ENCODE data around the gene ADAMTS9.

ADAMTS9 gene

DNA sequence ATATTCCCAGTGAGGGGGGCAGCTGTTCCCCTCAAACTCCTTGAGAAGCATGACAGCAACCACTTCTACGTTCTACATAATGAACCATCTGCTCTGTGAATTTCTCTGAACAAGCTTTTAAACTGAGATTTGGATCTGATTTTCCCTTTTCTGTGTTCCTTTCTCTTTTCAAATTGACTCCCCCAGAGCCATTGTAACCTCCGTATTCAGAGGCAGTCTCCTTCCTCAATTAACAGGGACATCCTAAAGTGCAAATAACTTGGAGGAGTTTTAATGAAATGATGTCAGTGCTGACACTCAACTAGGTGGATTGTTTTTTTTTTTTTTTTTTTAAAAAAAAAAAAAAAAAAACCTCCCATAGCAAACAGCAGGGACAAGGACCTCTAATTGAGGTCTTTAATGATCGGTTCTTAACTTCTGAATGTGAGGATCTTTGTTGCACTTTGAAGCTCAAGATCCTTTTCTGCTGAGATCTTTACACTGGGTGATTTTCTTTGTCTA, 48.8 kb downstream of the ADAMTS9 start:
- TF ChIP-seq ZBTB7A (IDR thresholded peaks at IDR 0.05; ENCODE audit: low read depth): no peak
- TF ChIP-seq, protein P1, sequence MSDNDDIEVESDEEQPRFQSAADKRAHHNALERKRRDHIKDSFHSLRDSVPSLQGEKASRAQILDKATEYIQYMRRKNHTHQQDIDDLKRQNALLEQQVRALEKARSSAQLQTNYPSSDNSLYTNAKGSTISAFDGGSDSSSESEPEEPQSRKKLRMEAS (IDR thresholded peaks at IDR 0.05): no peak
- TF ChIP-seq EP300 (IDR thresholded peaks at IDR 0.05; ENCODE audit: borderline replicate concordance): no peak
- TF ChIP-seq TAF1 (IDR thresholded peaks at IDR 0.05; ENCODE audit: low read depth): no peak
- no peak for TF ChIP-seq TEAD4 (IDR thresholded peaks at IDR 0.05)
- TF ChIP-seq EGR1 (IDR thresholded peaks at IDR 0.05): no peak
- TF ChIP-seq, protein P2, sequence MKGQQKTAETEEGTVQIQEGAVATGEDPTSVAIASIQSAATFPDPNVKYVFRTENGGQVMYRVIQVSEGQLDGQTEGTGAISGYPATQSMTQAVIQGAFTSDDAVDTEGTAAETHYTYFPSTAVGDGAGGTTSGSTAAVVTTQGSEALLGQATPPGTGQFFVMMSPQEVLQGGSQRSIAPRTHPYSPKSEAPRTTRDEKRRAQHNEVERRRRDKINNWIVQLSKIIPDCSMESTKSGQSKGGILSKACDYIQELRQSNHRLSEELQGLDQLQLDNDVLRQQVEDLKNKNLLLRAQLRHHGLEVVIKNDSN (IDR thresholded peaks at IDR 0.05): no peak
- no peak for TF ChIP-seq FOXM1 (IDR thresholded peaks at IDR 0.05; ENCODE audit: borderline replicate concordance, low read depth)
- no peak for TF ChIP-seq CEBPB (IDR thresholded peaks at IDR 0.05)

DNA sequence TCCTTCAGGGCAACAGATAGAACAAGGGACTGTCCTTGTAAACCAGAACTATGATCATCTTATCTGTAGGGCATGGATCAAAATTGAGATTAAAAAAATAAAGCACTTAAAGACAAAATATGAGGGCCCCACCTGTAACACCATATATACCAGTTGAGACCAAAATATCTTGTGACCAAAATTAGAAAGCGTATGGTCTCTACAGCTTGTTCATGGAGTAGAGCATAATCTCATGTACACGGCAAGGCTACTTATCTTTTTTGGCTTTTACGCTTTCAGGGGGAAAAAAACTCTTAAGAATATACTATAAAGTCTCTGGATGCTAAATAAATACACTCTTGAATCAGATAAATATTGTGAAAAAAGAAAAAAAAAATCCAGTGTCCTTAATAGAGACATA, 49.3 kb downstream of the ADAMTS9 start:
- no peak for TF ChIP-seq NFIC (IDR thresholded peaks at IDR 0.05)
- no peak for TF ChIP-seq EGR1 (IDR thresholded peaks at IDR 0.05)
- TF ChIP-seq CREB1 (IDR thresholded peaks at IDR 0.05; ENCODE audit: low read depth): no peak
- no peak for TF ChIP-seq TAF1 (IDR thresholded peaks at IDR 0.05; ENCODE audit: low read depth)
- TF ChIP-seq, protein P3, sequence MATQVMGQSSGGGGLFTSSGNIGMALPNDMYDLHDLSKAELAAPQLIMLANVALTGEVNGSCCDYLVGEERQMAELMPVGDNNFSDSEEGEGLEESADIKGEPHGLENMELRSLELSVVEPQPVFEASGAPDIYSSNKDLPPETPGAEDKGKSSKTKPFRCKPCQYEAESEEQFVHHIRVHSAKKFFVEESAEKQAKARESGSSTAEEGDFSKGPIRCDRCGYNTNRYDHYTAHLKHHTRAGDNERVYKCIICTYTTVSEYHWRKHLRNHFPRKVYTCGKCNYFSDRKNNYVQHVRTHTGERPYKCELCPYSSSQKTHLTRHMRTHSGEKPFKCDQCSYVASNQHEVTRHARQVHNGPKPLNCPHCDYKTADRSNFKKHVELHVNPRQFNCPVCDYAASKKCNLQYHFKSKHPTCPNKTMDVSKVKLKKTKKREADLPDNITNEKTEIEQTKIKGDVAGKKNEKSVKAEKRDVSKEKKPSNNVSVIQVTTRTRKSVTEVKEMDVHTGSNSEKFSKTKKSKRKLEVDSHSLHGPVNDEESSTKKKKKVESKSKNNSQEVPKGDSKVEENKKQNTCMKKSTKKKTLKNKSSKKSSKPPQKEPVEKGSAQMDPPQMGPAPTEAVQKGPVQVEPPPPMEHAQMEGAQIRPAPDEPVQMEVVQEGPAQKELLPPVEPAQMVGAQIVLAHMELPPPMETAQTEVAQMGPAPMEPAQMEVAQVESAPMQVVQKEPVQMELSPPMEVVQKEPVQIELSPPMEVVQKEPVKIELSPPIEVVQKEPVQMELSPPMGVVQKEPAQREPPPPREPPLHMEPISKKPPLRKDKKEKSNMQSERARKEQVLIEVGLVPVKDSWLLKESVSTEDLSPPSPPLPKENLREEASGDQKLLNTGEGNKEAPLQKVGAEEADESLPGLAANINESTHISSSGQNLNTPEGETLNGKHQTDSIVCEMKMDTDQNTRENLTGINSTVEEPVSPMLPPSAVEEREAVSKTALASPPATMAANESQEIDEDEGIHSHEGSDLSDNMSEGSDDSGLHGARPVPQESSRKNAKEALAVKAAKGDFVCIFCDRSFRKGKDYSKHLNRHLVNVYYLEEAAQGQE (IDR thresholded peaks at IDR 0.05; ENCODE audit: low read depth): no peak

DNA sequence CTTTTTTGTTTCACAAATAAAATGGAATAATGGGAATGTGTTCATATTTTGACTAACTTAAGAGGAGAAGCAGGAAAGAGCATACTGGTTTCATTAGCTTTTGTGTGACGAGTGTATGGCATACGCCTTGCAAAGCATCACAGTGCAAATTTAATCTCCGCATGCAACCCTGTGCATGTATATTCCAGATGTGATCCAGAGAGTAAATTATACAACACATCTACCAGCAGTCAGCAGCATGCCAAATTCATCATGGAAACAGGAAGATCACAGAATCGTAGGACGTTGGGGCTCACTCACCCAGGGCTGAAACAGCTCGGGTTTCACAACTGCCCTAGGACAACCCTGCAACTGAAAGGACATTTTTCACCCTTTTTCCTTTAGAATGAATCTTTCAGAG, 53.4 kb downstream of the ADAMTS9 start:
- TF ChIP-seq EGR1 (IDR thresholded peaks at IDR 0.05) (no peak), TAF1 (IDR thresholded peaks at IDR 0.05; ENCODE audit: low read depth) (no peak), RAD21 (IDR thresholded peaks at IDR 0.05; ENCODE audit: low read depth) (no peak), EP300 (IDR thresholded peaks at IDR 0.05; ENCODE audit: borderline replicate concordance) (no peak), ZBTB7A (IDR thresholded peaks at IDR 0.05; ENCODE audit: low read depth) (no peak), NFIC (IDR thresholded peaks at IDR 0.05) (no peak), CREB1 (IDR thresholded peaks at IDR 0.05; ENCODE audit: low read depth) (no peak), CEBPB (IDR thresholded peaks at IDR 0.05) (no peak), TCF12 (IDR thresholded peaks at IDR 0.05; ENCODE audit: low read depth) (no peak), TEAD4 (IDR thresholded peaks at IDR 0.05) (no peak), FOXM1 (IDR thresholded peaks at IDR 0.05; ENCODE audit: borderline replicate concordance, low read depth) (no peak)
- TF ChIP-seq, protein P2 (IDR thresholded peaks at IDR 0.05): no peak
- TF ChIP-seq, protein P3 (IDR thresholded peaks at IDR 0.05; ENCODE audit: low read depth): no peak
- TF ChIP-seq, protein P1 (IDR thresholded peaks at IDR 0.05): no peak

DNA sequence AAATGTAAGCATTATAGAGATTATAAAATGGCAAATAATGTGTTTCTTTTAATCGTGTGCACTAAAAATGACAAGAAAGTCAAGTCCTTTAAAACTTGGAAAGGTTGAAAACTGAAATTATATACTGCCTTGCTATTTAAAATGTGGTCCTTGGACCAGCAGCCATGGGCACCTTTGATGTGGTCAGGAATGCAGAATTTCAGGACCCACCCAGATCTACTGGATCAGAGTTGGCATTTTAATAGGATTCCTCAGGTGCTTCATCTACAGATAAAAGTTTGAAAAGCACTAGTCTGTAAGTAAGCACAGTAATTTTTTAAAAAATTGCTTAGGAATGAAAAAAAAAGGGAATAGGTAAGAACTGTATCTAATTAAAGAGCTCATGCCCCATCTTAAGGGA, 55.8 kb downstream of the ADAMTS9 start:
- TF ChIP-seq, protein P1 (IDR thresholded peaks at IDR 0.05): no peak
- TF ChIP-seq EGR1 (IDR thresholded peaks at IDR 0.05): no peak
- TF ChIP-seq TAF1 (IDR thresholded peaks at IDR 0.05; ENCODE audit: low read depth): no peak
- no peak for TF ChIP-seq ZBTB7A (IDR thresholded peaks at IDR 0.05; ENCODE audit: low read depth)
- no peak for TF ChIP-seq TEAD4 (IDR thresholded peaks at IDR 0.05)
- no peak for TF ChIP-seq TCF12 (IDR thresholded peaks at IDR 0.05; ENCODE audit: low read depth)
- TF ChIP-seq, protein P3 (IDR thresholded peaks at IDR 0.05; ENCODE audit: low read depth): no peak
- TF ChIP-seq NFIC (IDR thresholded peaks at IDR 0.05): no peak
- TF ChIP-seq YY1 (IDR thresholded peaks at IDR 0.05; ENCODE audit: low read depth): no peak
- TF ChIP-seq CEBPB (IDR thresholded peaks at IDR 0.05): no peak
- TF ChIP-seq EP300 (IDR thresholded peaks at IDR 0.05; ENCODE audit: borderline replicate concordance): no peak
- TF ChIP-seq, protein P2 (IDR thresholded peaks at IDR 0.05): no peak
- no peak for TF ChIP-seq RAD21 (IDR thresholded peaks at IDR 0.05; ENCODE audit: low read depth)
- TF ChIP-seq FOXM1 (IDR thresholded peaks at IDR 0.05; ENCODE audit: borderline replicate concordance, low read depth): no peak
- no peak for TF ChIP-seq CREB1 (IDR thresholded peaks at IDR 0.05; ENCODE audit: low read depth)

Measured in Ishikawa (cell line).